Ishikawa (cell line): ENCODE results near the gene TMEM212.

Experiments
- CEBPB ChIP-seq: IDR thresholded peaks from 2 replicates; pipeline ENCODE4 v1.6.1; 2012
- CREB1 ChIP-seq: IDR thresholded peaks from 2 replicates; pipeline ENCODE4 v1.6.1; 2012; ENCODE audit warnings: low read depth
- EGR1 ChIP-seq: IDR thresholded peaks from 2 replicates; pipeline ENCODE4 v1.6.1; 2012
- EP300 ChIP-seq: IDR thresholded peaks from 2 replicates; pipeline ENCODE4 v1.6.1; 2012; ENCODE audit warnings: borderline replicate concordance
- FOXM1 ChIP-seq: IDR thresholded peaks from 2 replicates; pipeline ENCODE4 v1.6.1; 2012; ENCODE audit warnings: low read depth, borderline replicate concordance
- NFIC ChIP-seq: IDR thresholded peaks from 2 replicates; pipeline ENCODE4 v1.6.1; 2012
- RAD21 ChIP-seq: IDR thresholded peaks from 2 replicates; pipeline ENCODE4 v1.6.1; 2012; ENCODE audit warnings: low read depth
- TAF1 ChIP-seq: IDR thresholded peaks from 2 replicates; pipeline ENCODE4 v1.6.1; 2012; ENCODE audit warnings: low read depth, mild to moderate bottlenecking
- TCF12 ChIP-seq: IDR thresholded peaks from 2 replicates; pipeline ENCODE4 v1.6.1; 2012; ENCODE audit warnings: low read depth
- TEAD4 ChIP-seq: IDR thresholded peaks from 2 replicates; pipeline ENCODE4 v1.6.1; 2012
- YY1 ChIP-seq: IDR thresholded peaks from 2 replicates; pipeline ENCODE4 v1.6.1; 2012; ENCODE audit warnings: low read depth
- ZBTB7A ChIP-seq: IDR thresholded peaks from 2 replicates; pipeline ENCODE4 v1.6.1; 2012; ENCODE audit warnings: low read depth
- TF ChIP-seq, protein P1 (sequence below): IDR thresholded peaks from 2 replicates; pipeline ENCODE4 v1.6.1; 2012
- TF ChIP-seq, protein P2 (sequence below): IDR thresholded peaks from 2 replicates; pipeline ENCODE4 v1.6.1; 2012; ENCODE audit warnings: low read depth, mild to moderate bottlenecking
- TF ChIP-seq, protein P3 (sequence below): IDR thresholded peaks from 2 replicates; pipeline ENCODE4 v1.6.1; 2012

The TMEM212 gene

DNA sequence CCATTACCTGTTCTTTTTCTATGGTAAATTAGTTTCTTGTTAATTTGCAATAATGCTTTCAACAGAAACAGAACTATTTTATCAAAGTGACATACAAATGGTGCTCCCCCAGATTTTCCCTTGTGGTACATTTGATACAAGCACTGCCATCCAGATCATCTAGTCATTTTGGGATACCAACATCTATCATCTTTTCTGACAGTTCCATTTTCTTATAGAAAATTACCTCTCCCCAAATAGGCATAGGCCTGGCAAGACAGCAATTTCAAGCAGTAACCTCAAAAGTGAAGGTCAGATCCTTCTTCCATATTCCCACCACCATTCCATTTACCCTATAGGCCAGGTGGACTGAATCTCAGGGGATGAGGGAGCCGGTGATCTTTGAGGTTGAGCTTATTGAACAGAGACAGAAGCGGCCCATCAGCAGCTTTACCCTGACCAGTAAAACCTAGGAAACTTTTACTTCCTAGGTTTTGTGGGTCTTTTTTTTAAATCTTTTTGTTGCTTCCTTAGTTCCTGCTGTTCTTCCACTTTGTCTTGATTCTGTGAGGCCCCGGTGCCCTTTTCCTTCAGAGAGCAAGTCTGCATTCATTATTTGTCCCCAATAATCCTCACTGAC, 29.8 kb upstream of the TMEM212 start:
- no peak for TF ChIP-seq CEBPB

DNA sequence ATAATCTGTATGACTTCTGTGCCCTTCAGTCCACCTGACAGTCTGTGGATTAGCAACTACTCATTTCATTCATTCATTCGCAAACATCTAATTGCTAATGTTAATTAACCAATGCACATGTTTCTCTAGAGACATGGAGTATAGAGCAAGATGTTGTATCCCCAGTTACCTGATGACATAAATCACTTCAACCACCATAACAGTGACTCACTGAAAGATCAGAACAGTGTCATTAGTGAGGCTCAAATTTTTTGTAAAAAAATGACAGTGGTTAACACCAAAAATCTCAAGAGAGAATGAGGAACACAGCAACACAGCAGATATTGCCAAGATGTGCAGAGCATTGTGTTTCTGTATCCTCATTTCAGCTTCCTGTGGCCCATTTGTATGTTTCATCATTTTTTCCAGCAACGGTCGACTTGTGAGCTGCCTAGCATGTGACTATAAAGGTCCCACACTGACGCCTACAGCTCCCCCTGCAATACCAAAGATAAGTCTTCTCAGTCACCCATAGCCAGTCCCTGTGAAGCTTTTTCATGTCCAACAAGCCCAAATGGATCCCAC, 29.2 kb upstream of the TMEM212 start:
- TF ChIP-seq FOXM1 (no peak), EGR1 (no peak), TCF12 (no peak), YY1 (no peak), TEAD4 (no peak), CREB1 (no peak), EP300 (no peak), RAD21 (no peak), TAF1 (no peak), ZBTB7A (no peak), NFIC (no peak), CEBPB (no peak)
- TF ChIP-seq, protein P1, sequence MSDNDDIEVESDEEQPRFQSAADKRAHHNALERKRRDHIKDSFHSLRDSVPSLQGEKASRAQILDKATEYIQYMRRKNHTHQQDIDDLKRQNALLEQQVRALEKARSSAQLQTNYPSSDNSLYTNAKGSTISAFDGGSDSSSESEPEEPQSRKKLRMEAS: no peak
- TF ChIP-seq, protein P2, sequence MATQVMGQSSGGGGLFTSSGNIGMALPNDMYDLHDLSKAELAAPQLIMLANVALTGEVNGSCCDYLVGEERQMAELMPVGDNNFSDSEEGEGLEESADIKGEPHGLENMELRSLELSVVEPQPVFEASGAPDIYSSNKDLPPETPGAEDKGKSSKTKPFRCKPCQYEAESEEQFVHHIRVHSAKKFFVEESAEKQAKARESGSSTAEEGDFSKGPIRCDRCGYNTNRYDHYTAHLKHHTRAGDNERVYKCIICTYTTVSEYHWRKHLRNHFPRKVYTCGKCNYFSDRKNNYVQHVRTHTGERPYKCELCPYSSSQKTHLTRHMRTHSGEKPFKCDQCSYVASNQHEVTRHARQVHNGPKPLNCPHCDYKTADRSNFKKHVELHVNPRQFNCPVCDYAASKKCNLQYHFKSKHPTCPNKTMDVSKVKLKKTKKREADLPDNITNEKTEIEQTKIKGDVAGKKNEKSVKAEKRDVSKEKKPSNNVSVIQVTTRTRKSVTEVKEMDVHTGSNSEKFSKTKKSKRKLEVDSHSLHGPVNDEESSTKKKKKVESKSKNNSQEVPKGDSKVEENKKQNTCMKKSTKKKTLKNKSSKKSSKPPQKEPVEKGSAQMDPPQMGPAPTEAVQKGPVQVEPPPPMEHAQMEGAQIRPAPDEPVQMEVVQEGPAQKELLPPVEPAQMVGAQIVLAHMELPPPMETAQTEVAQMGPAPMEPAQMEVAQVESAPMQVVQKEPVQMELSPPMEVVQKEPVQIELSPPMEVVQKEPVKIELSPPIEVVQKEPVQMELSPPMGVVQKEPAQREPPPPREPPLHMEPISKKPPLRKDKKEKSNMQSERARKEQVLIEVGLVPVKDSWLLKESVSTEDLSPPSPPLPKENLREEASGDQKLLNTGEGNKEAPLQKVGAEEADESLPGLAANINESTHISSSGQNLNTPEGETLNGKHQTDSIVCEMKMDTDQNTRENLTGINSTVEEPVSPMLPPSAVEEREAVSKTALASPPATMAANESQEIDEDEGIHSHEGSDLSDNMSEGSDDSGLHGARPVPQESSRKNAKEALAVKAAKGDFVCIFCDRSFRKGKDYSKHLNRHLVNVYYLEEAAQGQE: no peak
- TF ChIP-seq, protein P3, sequence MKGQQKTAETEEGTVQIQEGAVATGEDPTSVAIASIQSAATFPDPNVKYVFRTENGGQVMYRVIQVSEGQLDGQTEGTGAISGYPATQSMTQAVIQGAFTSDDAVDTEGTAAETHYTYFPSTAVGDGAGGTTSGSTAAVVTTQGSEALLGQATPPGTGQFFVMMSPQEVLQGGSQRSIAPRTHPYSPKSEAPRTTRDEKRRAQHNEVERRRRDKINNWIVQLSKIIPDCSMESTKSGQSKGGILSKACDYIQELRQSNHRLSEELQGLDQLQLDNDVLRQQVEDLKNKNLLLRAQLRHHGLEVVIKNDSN: no peak

DNA sequence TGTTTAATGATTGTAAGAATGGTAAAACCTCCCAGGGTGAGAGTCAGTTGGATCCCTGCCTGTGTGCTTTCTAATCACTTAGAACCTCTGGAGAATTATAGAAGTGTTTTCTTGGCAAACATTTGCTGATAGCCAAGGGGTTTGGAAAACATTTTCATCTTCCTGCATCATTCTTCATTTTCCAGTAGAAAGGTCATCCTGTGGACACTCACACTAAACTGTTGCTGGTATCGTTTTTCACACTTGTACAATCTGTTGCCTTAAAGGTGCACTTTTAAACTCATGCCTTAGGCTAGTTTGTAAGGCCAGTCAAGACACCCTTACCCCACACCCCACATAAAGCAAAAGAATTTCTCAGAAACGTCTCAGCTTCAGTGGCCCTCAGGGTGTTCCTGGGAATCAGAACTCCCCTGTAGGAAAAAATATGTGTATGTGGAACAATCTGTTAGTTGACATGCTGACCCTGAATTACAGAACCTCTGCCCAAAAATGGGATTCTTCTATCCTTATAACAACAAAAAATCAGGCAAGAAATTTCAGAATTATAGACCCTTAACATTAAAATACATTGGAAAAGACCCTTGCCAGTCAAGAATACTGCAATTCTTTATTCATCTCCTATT, 27.1 kb upstream of the TMEM212 start:
- no peak for TF ChIP-seq RAD21
- no peak for TF ChIP-seq EP300
- TF ChIP-seq, protein P3: no peak
- TF ChIP-seq TAF1: no peak
- no peak for TF ChIP-seq NFIC
- no peak for TF ChIP-seq TCF12
- TF ChIP-seq, protein P2: no peak

DNA sequence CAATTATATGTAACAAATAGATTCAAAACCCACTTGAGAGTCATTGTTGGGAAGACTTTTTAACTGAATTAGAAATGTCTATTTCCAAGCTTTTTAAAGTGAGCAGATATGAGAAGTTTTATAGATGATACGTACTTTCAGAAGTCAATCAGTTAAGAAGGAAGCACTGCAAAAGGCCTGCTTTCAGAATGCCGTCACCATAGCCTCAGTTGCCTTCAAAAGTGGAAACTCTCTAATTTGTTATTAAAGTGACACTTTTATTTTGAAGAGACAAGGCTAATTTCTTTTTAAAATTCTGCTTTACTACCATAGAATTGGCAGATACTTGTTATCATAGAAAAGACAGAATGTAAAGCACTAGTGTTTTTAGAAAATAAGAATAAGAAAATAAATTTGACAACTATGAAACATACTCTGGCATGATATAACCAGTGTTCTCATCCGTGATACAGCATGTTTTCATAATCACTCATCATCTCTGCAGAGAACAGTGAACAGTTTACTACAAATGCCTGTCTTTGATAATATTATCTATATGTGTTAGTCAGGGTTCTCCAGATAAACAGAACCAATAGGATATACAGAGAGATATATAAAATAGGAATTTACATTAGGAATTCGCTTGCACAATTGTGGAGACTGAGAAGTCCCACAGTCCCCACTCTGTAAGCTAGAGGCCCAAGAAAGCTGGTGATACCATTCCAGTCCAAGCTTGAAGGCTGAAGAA, 25.9 kb upstream of the TMEM212 start:
- TF ChIP-seq YY1 (no peak), ZBTB7A (no peak), RAD21 (no peak), EP300 (no peak), FOXM1 (no peak), CREB1 (no peak), EGR1 (no peak), NFIC (no peak), TEAD4 (no peak), CEBPB (no peak), TCF12 (no peak), TAF1 (no peak)
- TF ChIP-seq, protein P1: no peak
- TF ChIP-seq, protein P2: no peak
- TF ChIP-seq, protein P3: no peak
